SK-MEL-5 (cell line): Measurements from ENCODE around the gene CREB5. TPM values are rescaled to one million over a fixed set of nuclear protein-coding genes. Genes with fewer than 3 reads are reported as not detected.
A peak's percentile ranks its signal among the peaks of the same experiment; 100 is the strongest.

Experiments used
- DNase-seq: peaks from one replicate; pipeline ENCODE4 v3.0.0-alpha.2; 2016; ENCODE audit warnings: low read depth, low spot score
- in situ Hi-C: cut with HindIII; loops from 2 replicates; pipeline ENCODE4 v1.10.0; 2016; ENCODE audit warnings: low sequenced_read_pairs, high pct_unique_total_duplicates, low pct_unique_long_range_greater_than_20kb
- total RNA-seq: library from RNA; depleted of rRNA; stranded (reverse); fragments of >200 nt; shearing (Covaris generic); gene quantifications from 2 replicates; pipeline ENCODE4 v1.2.3, GENCODE V29; 2014

The CREB5 gene
- total RNA-seq, 1 experiment from 2014 or later = 19.4 TPM

DNA sequence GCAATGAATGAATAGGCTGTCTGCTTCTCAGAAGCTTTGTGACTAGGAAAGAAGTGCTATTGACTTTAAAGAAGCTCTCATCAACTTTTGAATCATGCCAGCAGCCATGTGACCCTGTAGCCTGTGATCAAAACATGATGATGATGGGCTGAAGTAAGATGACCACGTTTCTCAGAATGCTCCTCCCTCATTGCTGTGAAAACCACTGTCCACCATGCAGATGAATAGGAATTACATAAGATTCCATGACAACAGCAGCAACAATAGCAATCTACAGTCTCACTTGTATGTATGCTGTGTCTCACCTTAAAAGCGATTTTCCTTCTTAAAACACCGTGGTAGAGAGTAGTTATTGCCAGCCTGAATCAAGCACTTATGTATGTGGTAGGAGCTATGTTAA lies 317.4 kb downstream of the CREB5 start:
- in situ Hi-C loops = no loop called here

DNA sequence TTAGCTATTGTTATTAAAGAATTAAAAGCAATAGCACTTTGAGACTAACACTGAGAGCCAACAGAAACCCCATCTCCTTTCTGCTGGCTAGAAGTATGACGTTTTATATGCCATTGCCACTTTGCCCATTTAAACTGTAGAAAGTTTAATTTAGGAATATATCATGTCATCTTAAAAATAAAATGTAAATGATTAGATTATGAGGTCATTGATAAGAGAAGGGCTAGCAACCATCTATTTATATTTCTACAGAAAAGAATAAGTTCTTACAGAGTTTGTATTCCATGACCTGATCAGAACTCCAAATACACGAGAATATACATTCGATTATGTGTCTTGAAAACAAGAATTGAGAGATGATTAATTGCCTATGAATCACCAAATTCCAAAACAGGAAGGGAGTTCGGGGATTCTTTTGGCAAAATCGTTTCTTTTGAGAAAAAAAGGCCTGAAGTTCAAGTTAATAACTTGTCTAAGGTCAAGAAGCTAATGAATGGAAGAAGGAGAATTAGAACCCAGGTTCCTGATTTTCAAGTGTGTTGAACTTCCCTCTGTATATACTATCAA lies 318.9 kb downstream of the CREB5 start:
- no peak for DNase-seq
- in situ Hi-C loops = no loop called here

More for the DNA sequence above, 317.4 kb downstream of the CREB5 start:
- peak; percentile 56 for DNase-seq

DNA sequence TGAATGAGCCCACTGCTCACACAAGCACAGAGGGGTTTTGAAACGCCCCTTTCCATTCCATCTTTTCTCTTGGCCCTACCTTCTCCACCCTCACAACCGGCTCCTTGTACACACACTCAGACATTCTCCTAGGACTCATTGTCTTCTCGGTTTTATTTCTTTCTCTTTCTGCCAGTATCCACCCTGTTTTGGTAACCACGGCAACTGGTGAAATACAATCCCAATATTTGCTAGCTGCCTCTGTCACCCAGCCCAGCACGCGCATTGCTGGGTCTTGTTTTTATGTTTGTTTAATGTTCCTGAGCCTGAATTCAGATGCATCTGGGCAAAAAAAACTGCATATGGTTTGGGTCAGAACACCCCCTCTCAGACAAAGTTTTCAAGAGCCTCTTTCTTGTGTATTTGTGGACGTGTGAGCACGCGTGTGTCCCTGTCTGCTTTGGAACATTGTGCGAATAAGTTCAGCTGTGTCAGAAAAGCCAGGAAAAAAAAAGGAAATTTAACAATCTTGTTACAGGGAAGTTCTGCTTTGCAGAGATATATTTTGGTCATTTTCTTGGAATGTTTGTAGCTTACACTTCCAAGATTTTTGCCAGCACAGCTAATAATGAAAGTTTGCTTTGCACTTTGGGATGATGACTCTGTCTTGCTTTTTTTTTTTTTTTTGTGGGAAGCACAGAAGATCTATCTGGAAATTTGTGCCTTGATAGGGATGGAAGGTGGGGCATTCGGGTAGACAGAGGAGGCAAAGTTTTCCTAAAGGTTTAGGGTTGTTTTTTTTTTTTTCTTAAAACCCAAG lies 320.0 kb downstream of the CREB5 start:
- in situ Hi-C loops = no loop called here
- no peak for DNase-seq

DNA sequence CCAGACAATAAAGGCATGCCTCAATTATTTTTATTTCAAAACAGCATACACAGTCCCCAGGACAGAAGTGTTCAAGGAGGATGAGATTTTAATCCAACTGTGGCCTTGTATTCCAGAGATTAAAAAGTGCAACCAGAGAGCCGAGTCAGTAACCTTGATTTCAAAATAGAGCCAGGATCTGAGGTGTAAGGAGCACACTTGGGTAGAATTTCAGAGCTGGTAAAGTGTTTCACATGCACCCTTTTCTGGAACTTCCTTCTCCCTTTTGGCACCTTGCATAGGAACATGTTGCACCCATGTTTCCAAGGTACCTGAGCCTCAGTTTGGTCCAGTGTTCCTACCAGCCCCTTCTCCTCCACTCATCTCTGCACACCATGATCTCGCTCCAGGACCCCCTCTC lies 320.7 kb downstream of the CREB5 start:
- in situ Hi-C loops = no loop called here
- DNase-seq = no peak

DNA sequence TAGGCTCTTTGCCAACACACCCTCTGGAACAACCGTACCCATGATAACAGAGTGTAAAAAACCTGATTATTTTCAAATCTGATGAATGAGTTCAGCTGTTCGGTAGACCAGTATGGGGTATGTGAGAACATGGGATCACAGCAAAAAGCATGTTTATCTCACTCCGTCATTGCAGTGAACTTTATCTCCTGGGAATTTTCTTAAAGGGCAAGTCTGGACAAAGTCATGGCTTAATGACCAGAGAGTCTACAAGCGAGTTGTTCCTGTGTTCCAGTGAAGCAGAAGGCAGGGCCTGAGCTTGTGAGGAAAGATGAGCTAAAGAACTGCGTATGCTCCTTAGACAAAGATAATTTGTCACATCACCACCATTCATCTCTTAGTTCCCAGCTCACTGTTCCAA lies 326.1 kb downstream of the CREB5 start:
- DNase-seq = no peak
- in situ Hi-C loops = no loop called here

DNA sequence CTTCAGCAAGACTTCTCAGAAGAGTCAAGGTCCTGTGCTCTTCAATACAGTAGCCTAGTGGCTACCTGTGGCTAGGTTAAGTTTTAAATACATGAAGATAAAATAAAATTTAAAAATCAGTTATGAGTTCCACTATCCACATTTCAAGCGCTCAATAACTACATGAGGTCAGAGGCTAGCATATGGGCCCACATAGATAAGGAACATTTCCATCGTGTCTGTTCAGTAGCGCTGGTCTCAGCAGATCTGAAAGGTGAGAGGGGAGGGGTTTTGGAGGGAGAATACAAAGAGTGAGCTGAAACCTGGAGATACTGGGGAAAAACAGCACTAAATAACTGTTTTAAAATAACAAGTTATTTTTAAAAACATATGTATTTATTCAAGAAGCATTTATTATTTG lies 326.8 kb downstream of the CREB5 start:
- DNase-seq = no peak
- in situ Hi-C loops = no loop called here

DNA sequence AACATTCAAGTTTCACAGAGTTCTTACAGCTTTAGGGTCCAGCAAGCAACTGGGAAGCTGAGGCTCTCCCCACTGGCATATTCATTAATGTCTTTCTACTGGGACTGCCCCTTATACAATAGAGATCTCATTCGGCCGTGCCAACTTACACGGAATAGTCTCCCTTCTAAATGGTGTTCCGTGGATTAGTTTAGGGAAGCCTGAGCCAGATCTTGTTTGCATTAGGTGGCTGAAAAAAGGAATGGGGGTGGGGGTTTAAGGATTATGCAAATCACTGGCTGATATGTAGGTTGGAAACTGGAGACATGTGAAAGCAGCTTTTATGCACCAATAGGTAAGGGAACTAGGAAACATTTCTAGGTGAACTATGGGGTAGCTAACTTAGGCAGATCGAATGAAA lies 327.5 kb downstream of the CREB5 start:
- no peak for DNase-seq

DNA sequence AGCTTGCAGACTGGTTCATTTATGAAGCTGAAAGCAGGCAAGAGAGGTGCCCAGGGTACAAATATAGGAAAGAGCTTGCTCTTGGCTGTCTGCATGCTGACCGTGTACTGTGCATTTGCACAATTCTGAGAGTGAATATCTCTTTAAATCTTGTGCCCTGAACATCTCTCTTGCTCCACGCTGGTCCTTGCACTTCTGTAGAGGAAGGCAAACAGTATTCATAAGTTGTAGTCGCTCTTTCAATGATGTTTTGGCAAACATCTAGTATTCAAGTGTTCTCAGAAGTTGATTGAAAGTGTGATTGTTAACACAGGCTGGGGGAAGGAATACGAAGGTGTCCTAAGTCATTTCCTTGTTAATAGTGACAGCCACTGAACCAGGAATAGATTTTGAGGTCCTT lies 332.6 kb downstream of the CREB5 start:
- in situ Hi-C loops = no loop called here
- DNase-seq = no peak

More for the DNA sequence above, 327.5 kb downstream of the CREB5 start:
- in situ Hi-C loops = no loop called here

DNA sequence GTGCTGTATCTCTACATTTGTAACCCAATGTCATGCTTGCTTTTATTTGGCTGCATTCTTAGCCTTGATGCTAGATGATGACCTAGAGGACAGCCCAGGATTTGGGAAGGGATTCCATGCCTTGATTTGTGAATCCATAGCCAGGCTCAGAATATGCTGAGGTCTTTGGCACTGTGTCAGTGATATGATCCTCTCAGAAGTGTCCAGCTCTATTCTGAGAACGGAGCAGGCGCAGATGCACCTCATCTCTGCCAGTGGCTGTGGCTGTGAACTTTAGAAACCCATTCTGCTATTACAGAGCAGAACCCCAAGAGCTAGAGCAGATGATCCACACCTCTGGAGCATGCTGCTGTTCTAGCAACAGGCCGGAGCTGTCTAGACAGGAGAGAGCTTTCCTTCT lies 333.0 kb downstream of the CREB5 start:
- in situ Hi-C loops = no loop called here
- DNase-seq = no peak

DNA sequence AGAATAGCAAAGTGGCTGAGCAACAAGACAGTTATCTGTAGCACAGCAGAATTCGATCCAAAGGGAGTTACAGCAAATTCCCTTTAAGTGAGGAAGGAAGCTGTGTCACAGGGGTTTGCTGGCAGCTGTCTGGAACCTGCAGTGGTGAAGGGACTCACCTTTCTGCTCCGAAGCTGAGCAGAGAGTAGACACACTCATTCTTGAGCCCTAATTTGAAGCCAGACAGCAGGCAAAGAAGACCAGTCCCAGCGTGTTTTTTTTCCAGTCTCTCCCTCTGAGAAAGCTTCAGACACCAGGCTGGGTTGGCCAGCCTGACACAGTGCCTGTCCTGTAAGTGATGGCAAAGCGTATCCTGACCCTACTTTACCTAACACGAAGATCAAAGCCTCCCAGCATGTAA lies 335.1 kb downstream of the CREB5 start:
- DNase-seq = no peak
- in situ Hi-C loops = no loop called here

DNA sequence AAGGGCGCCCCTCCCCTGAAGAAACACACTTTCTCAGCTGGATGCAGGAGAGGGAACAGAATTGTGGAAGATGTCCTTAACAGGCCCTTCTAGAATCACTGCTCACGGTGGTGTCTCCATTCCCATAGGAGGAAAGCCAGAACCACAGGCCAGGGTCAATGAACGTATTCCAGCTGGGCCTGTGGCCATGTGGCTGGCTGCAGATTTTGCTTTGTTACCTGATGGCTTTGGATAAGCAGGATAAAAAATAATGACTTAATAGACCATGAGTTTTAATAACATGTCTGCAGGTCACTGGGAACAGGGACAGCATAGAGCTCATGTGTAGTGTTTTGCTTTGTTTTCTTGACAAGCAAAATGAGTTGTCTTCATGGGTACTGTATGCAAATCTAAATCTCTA lies 335.5 kb downstream of the CREB5 start:
- no peak for DNase-seq
- in situ Hi-C loops = no loop called here

DNA sequence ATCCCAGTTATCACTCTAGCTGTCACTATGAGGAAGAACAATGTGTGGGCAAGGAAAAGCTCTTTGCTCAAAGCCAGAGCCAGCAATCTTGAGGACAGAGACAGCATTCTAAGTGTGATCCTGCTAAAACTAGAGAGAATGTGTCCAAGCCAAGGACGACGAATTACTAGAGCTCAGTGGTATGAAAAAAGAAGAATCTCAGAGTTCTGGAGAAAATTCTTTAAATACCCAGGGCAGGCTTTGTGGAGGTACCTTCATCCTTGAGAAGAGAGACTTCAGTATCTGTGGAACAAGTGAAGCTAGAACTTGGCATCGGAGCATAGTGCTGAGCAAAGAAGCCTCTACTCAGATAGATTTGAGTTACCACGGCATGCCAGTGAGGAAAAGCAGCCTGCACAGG lies 336.0 kb downstream of the CREB5 start:
- no peak for DNase-seq
- in situ Hi-C loops = no loop called here

DNA sequence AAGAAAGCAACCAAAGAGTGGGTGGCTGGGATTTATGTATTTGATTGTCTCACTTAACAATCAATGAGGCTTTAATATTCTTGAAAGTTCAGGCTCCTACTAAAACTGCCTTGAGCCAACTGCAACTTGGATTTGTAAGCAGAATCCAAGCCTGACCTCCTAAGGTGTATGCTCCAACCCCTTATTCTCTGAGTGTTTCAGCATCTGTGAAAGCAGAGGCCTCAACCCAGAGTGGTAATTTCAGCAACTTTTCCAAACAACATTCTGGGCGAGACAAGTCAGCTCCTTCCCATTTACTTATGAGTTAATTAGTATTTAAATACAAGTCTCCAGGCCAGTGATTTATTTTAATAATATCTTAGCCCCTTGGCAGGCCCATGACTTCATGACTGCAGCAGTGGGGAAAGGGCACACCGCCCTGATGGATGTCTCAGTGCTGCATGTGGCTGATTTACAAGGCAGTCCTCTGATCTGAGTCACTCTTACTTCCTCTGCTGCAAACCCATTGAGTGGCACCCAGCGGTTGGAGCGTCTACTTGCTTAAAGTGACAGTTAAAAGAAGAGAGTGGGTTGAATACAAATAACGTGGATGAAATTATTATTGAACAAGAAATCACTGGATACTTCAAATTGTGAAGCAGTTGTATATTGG lies 336.7 kb downstream of the CREB5 start:
- in situ Hi-C loops = no loop called here

DNA sequence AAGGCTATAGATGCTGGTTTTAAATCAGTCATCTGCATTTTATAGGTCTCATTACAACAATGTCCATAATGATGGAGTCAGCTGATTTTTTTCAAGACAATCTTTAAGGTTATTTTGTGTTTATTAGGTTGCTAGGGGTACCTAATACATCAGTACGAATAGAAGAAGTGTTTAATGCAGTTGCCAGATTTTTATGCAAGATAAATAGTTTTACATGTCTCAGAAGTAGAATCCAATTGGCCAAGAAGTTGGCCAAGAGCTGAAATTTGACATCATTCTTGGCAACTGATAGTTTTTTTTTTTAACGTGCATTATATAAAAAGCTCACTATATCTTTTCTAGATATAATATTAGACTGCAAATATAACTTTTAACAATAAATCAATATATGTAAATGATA lies 337.3 kb downstream of the CREB5 start:
- DNase-seq = no peak
- in situ Hi-C loops = no loop called here

More for the DNA sequence above, 336.7 kb downstream of the CREB5 start:
- DNase-seq = peak; percentile 89

DNA sequence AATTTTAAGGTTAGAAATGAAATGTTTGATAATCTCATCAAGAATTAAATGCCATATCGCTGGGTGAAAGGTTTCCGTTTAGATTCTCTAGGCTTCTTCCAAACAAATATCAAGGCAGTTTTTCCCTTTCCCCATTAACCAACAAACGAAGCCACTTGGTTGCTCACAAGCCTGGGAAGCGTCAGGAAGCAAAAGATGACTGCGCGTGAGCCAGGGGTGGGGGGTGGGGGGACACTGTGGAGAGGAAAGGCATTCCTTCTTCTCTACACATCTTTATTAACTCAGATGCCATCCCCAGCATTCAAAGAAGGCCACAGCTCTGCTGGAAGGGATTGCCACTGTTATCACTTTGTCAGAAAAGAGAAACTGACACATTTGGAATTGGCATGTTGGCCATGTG lies 338.7 kb downstream of the CREB5 start:
- no peak for DNase-seq
- in situ Hi-C loops = no loop called here

DNA sequence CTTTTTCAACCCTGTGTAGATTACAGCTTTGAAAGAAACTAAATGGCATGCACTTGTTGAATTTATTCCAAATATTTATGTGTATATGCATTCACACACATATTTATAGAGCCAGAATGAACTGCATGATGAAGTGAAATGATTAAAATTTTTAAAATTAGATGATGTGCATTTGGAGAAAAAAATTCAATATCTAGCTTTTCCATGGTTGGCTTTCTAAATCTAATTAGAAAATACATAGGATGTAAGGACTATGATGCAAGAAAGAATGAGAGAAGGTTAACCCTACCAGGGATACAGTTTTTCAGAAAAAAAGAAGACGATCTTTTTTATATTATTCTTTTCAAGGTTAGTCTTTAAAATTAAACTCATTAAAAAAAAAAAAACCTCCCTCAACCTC lies 341.3 kb downstream of the CREB5 start:
- no peak for DNase-seq
- in situ Hi-C loops = no loop called here

DNA sequence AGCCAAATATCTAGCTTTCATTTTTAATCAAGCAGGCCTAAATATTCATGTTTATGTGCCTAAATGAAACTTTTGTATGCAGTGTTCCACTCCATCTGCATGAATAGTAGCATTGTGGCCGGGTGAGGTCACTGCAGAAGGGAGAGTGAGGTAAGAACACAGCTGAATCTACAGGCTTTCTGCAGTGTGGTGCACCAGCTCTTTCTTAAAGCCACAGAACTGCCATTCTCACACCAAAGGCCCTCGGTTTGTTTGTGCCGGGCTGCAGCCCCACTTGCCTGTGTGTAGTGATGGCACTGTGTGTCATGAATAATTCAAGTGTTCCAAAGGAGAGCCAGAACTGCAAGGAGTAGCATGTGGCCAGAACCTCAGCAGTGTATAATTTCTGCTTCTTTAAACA lies 341.7 kb downstream of the CREB5 start:
- peak; percentile 97 for DNase-seq

DNA sequence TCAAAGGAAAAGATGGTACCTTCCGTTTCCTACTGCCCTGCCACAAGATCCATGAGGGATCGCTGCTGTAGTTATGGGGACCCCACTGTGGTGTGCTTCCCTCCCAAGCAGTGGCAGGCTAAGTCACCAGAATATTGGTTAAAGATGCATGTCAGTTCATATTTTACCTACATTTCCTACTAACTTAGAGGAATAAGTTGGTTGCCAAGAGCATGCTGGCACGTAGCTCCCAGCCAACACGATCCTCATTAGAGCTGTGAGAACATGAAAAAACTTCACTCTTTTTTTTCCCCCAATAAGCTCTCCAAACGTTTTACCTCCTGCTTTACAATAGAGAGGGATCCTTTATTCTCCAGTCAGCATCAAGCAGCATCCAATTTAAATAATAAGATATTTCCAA lies 342.1 kb downstream of the CREB5 start:
- no peak for DNase-seq
- in situ Hi-C loops = no loop called here

More for the DNA sequence above, 341.7 kb downstream of the CREB5 start:
- in situ Hi-C loops = no loop called here

DNA sequence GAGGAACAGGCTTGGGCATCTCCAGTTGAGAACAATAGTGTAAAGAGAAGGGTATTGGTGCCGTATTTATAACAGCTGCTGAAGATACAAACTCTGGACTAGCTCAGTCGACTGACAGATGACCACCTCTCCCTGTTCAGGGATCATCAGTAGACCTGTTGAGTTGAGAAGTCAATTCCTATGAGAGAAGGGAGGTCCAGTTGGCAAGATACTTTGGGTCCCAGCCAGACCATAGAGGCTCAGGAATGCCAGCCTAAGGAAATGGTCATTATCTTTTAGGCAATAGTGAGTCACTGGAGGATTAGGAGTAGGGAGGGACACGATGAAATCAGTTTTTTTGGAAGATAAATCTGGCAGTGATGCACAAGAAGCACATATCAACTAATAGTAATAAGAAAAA lies 342.9 kb downstream of the CREB5 start:
- DNase-seq = no peak
- in situ Hi-C loops = no loop called here
